Dendritic cell treated with granulocyte-macrophage colony-stimulating factor and Interleukin-4, amounts not matched to agents 40 ng/mL and 50 ng/mL, for 4 days (primary cell): ENCODE measurements around the gene JSRP1.

Source experiments
- H3K27ac Mint-ChIP-seq: one replicate; pipeline ENCODE4 v1.8.0; 2022; ENCODE audit warnings: mild to moderate bottlenecking, mixed read lengths
- H3K27me3 Mint-ChIP-seq: one replicate; pipeline ENCODE4 v1.8.0; 2022; ENCODE audit warnings: mild to moderate bottlenecking, mixed read lengths
- H3K36me3 Mint-ChIP-seq: one replicate; pipeline ENCODE4 v1.8.0; 2022; ENCODE audit warnings: low read depth, mixed read lengths
- H3K4me1 Mint-ChIP-seq: one replicate; pipeline ENCODE4 v1.8.0; 2022; ENCODE audit warnings: low read depth, mixed read lengths
- H3K4me3 Mint-ChIP-seq: one replicate; pipeline ENCODE4 v1.8.0; 2022; ENCODE audit warnings: mild to moderate bottlenecking, moderate library complexity, mixed read lengths
- H3K9me3 Mint-ChIP-seq: one replicate; pipeline ENCODE4 v1.8.0; 2022; ENCODE audit warnings: mixed read lengths
- intact Hi-C: fragments of 100-400 bp; cut with micrococcal nuclease; formaldehyde crosslinking; loops from one replicate; pipeline ENCODE4 v1.15.0; 2022

Gene JSRP1

GRCh38 chr19:2255982-2256685 is at the start of gene JSRP1:
Gene JSRP1 (minus strand): TSS chr19:2256417. CDS start chr19:2255314, 1,103 bp downstream.
- intact Hi-C loops, result no loop called here
- Mint-ChIP-seq H3K27ac (no peak within 1 kb of the TSS), H3K4me1 (peaks cover 33% of the 10 kb centered on the region), H3K36me3 (no peaks in the 10 kb centered on the region), H3K4me3 (no peak within 1 kb of the TSS), H3K9me3 (no peaks in the 10 kb centered on the region), H3K27me3 (peaks cover 42% of the 10 kb centered on the region)

GRCh38 chr19:2305452-2306280 is 49.4 kb upstream of the JSRP1 start:
- Mint-ChIP-seq H3K27me3 (peaks cover 93% of the 10 kb centered on the region), H3K36me3 (peaks cover 5% of the 10 kb centered on the region), H3K27ac (no peak overlapping the region)

GRCh38 chr19:2303211-2303798 is 47.1 kb upstream of the JSRP1 start:
- Mint-ChIP-seq H3K27me3 (peaks cover 78% of the 10 kb centered on the region), H3K9me3 (no peaks in the 10 kb centered on the region), H3K4me1 (peaks cover 50% of the 10 kb centered on the region), H3K36me3 (peaks cover 5% of the 10 kb centered on the region), H3K27ac (peak overlapping the region; percentile 49), H3K4me3 (no peak overlapping the region)
- intact Hi-C loops, result no loop called here

More at GRCh38 chr19:2305452-2306280, 49.4 kb upstream of the JSRP1 start:
- intact Hi-C loops, result no loop called here
- H3K4me3 Mint-ChIP-seq, result no peak overlapping the region
- peaks cover 46% of the 10 kb centered on the region for H3K4me1 Mint-ChIP-seq
- no peaks in the 10 kb centered on the region for H3K9me3 Mint-ChIP-seq

- Mint-ChIP-seq H3K4me1 (peaks cover 48% of the 10 kb centered on the region), H3K27ac (peak overlapping the region; percentile 49), H3K27me3 (peaks cover 74% of the 10 kb centered on the region), H3K9me3 (no peaks in the 10 kb centered on the region), H3K4me3 (peak overlapping the region; percentile 24), H3K36me3 (peaks cover 5% of the 10 kb centered on the region)
- intact Hi-C loops, result no loop called here
Observed at GRCh38 chr19:2302319-2303210, 46.3 kb upstream of the JSRP1 start.

DNA sequence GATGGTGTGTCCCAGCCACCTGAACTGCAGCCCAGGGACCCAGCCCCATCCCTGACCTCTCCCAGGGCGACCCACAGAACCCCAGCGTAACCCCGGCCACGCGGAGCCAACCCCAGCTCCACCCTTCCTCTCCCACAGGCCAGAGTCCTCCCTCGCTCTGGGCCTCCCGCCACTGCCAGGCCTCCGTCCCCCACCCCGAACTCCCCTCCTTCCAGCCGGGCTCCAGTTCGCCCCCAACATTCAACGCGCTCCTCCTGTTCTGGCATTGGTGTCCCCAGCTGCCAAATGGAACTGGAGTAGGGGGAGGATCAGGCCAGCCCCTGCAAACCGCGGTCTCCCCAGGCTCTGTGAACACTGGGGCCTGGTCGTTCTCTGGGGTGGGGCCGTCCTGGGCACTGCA is 44.3 kb upstream of the JSRP1 start:
- Mint-ChIP-seq H3K9me3 (no peaks in the 10 kb centered on the region), H3K27me3 (peaks cover 54% of the 10 kb centered on the region), H3K27ac (peak overlapping the region; percentile 8), H3K4me3 (no peak overlapping the region), H3K36me3 (peaks cover 13% of the 10 kb centered on the region), H3K4me1 (peaks cover 48% of the 10 kb centered on the region)
- intact Hi-C loops, result no loop called here

DNA sequence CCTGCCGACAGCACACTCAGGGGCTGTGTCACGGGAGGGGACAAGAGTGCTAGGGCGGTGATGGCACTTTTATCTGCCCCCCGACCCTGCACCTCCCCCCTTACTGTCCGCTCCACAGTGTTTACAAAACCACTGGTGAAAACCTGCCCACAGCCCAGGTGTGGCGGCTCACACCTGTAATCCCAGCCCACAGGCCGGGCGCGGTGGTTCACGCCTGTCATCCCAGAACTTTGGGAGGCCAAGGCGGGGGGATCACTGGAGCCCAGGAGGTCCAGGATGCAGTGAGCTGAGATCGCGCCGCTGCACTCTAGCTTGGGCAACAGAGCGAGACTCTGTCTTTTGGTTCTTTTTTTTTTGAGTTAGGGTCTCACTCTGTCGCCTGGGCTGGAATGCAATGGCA is 39.9 kb upstream of the JSRP1 start:
- Mint-ChIP-seq H3K27ac (no peak overlapping the region), H3K4me1 (peaks cover 55% of the 10 kb centered on the region), H3K4me3 (no peak overlapping the region), H3K9me3 (no peaks in the 10 kb centered on the region), H3K27me3 (peaks cover 33% of the 10 kb centered on the region), H3K36me3 (peaks cover 52% of the 10 kb centered on the region)
- intact Hi-C loops, result no loop called here

DNA sequence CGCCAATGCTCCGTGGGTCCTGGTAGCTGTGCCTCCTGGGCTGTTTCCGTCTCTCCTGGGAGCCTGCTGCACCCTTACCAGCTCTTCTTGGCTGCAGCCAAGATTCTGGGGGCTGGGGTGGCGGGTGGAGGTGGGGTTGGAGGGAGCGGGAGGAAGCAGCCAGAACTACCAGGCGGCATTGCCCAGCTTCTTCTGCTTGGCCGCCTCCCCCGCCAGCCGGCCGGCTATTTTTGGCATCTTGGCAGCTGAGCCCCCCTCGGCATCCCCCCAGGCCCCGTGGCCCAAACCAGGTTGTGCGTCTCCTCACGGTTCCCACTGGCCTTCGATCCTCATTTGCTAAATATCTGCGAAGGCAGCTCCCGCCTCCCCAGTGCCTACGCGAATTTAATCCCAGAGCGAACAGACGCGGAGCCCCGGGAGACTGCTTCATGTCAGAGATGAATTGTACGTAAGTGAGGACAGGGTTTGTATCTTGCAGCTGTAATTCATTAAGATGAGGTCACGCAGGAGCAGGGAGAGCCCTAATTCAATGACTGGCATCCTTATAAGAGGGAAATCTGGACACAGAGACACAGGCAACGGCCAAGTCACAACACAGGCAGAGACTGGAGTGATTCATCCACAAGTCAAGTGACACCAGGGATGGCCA is 38.6 kb upstream of the JSRP1 start:
- Mint-ChIP-seq H3K4me3 (no peak overlapping the region), H3K4me1 (peaks cover 52% of the 10 kb centered on the region)
- intact Hi-C loops, result no loop called here

GRCh38 chr19:2291185-2291751 is 35.1 kb upstream of the JSRP1 start:
- Mint-ChIP-seq H3K27ac (peak overlapping the region; percentile 88), H3K9me3 (no peaks in the 10 kb centered on the region), H3K27me3 (peaks cover 53% of the 10 kb centered on the region), H3K36me3 (peaks cover 65% of the 10 kb centered on the region), H3K4me3 (peak overlapping the region; percentile 85), H3K4me1 (peaks cover 69% of the 10 kb centered on the region)
- intact Hi-C loops, result no loop called here

More for the DNA sequence above, 38.6 kb upstream of the JSRP1 start:
- Mint-ChIP-seq H3K27ac (no peak overlapping the region), H3K9me3 (no peaks in the 10 kb centered on the region), H3K27me3 (peaks cover 30% of the 10 kb centered on the region), H3K36me3 (peaks cover 65% of the 10 kb centered on the region)

DNA sequence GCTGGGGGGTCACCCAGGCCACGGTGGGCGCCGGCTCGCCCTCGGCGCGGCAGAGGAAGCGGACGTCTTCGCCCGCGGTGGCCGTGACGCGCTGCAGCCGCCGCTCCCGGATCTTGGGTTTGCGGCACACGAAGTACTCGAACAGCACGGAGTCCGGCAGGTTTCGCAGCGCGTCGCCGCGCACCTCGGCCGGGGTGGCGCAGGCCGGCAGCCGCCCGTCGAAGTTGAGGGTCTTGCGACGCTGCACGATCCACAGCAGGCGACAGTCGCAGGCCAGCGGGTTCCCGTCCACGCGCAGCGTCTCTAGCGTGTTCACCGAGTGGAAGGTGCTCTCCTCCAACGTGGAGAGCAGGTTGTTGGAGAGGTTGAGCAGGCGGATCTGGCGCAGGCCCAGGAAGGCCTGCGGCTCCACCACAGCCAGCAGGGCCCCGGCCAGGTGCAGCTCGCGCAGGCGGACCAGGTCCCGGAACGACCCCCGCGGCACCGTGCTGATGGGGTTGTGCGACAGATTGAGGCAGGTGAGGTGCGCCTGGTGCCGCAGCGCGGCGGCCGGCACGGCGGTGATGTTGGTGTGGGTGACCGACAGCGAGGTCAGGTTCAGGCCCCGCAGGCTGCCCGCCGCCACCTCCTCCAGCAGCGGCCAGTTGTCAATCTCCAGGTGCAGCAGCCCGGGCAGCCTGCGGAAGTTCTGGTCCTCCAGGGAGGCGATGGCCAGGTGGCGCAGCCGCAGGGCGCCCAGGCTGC is 34.4 kb upstream of the JSRP1 start:
- Mint-ChIP-seq H3K4me1 (peaks cover 73% of the 10 kb centered on the region), H3K9me3 (no peaks in the 10 kb centered on the region), H3K36me3 (peaks cover 59% of the 10 kb centered on the region), H3K4me3 (peak overlapping the region; percentile 85), H3K27ac (peak overlapping the region; percentile 88), H3K27me3 (peaks cover 53% of the 10 kb centered on the region)
- intact Hi-C loops, result no loop called here

GRCh38 chr19:2289714-2290435 is 33.7 kb upstream of the JSRP1 start:
- no peaks in the 10 kb centered on the region for H3K9me3 Mint-ChIP-seq
- H3K36me3 Mint-ChIP-seq, result peaks cover 51% of the 10 kb centered on the region
- peaks cover 76% of the 10 kb centered on the region for H3K4me1 Mint-ChIP-seq
- peaks cover 55% of the 10 kb centered on the region for H3K27me3 Mint-ChIP-seq
- intact Hi-C loops, result no loop called here
- H3K4me3 Mint-ChIP-seq, result peak overlapping the region; percentile 85
- peak overlapping the region; percentile 88 for H3K27ac Mint-ChIP-seq

DNA sequence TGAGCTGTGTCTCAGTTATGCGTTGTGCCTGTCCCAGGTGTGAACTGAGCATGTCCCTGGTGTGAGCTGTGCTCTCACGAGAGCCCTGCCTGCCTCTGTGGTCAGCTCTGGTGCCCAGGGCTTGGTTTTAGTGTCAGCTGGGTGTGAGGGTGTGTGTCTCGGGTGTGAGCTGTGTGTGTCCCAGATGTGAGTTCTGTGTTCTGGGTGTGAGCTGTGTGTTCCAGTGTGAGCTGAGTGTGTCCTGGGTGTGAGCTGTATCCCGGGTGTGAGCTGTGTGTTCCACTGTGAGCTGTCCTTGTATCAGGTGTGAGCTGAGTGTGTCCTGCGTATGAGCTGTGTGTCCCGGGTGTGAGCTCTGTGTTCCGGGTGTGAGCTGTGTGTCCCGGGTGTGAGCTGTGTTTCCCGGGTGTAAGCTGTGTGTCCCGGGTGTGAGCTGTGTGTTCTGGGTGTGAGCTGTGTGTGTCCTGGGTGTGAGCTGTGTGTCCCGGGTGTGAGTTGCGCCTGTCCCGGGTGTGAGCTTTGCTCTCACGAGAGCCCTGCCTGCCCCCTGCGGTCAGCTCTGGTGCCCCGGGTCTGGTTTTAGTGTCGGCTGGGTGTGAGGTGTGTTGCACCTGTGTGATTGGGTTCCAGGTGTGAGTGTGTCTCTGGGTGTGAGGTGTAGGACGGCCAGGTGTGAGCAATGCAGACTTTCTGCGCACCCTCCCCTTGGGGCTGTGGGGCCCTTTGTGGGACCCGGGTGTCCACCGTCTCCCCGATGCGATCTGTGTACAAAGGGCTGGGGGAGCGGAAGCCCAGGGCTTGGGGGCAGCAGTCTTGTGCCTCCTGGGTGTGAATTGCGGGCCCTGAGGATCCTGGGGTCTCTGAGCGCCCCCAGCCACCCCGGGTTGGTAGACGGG is 32.8 kb upstream of the JSRP1 start:
- peaks cover 52% of the 10 kb centered on the region for H3K27me3 Mint-ChIP-seq
- intact Hi-C loops, result no loop called here
- H3K4me1 Mint-ChIP-seq, result peaks cover 68% of the 10 kb centered on the region
- H3K9me3 Mint-ChIP-seq, result no peaks in the 10 kb centered on the region
- peaks cover 43% of the 10 kb centered on the region for H3K36me3 Mint-ChIP-seq
- peak overlapping the region; percentile 88 for H3K27ac Mint-ChIP-seq
- peak overlapping the region; percentile 85 for H3K4me3 Mint-ChIP-seq
